Measurements from ENCODE around the gene TOX3. TPM values are rescaled to one million over a fixed set of nuclear protein-coding genes. Genes with fewer than 3 reads are reported as not detected.

The TOX3 gene
- total RNA-seq, 1 experiment from 2014 or later, result 20.2 TPM

DNA sequence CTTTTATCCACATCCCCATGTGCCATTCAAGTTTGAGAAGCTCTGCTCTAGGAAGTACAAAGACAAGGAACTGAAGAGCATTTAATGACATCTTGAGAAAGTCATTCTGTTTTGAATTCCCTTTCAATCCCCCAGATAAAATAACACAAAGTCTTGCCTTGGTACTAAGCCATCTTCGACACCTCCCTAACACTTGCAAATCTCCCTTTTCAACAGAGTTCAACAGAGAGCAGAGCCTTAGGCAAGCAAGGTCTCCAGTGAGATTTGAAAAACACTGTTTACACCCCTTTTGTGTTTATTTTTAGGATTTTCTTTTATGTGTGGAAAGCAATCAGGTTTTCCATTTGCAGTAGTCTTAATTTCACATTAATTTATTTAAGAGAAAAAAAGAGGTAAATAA, 13.6 kb downstream of the TOX3 start:
- Histone ChIP-seq H3K18ac (ENCODE audit: insufficient read length, low read depth, low read length) (no peak overlapping the region), H3K27me3 (ENCODE audit: insufficient read depth, low read length) (no peaks in the 10 kb centered on the region), H3K79me2 (ENCODE audit: insufficient read depth, low read length) (peaks cover 7% of the 10 kb centered on the region; the same call in 1 of the 2 replicates), H3K9me3 (ENCODE audit: control insufficient read depth, low read depth, low read length) (no peaks in the 10 kb centered on the region), H3K9ac (ENCODE audit: extremely low read depth, insufficient read length, low read length) (no peak overlapping the region), H4K20me1 (ENCODE audit: control insufficient read depth, insufficient read depth, insufficient read length) (no peaks in the 10 kb centered on the region), H2BK12ac (ENCODE audit: insufficient read length, low read depth, low read length) (no peak overlapping the region), H2BK5ac (ENCODE audit: insufficient read length, low read length) (no peak overlapping the region), H2BK15ac (ENCODE audit: low read depth, low read length) (no peak overlapping the region), H2BK120ac (ENCODE audit: low read depth, low read length, poor library complexity, severe bottlenecking) (no peak overlapping the region), H3K14ac (ENCODE audit: insufficient read depth, low read length) (no peak overlapping the region), H3K4me2 (ENCODE audit: insufficient read depth, insufficient read length, low read length) (no peak overlapping the region), H2AK5ac (ENCODE audit: insufficient read length, low read length) (no peak overlapping the region), H4K5ac (ENCODE audit: insufficient read length, low read depth, low read length) (no peak overlapping the region), H3K56ac (ENCODE audit: insufficient read length, low read depth, low read length) (no peak overlapping the region), H4K91ac (ENCODE audit: insufficient read length, low read depth, low read length) (no peak overlapping the region), H3K23me2 (ENCODE audit: insufficient read length, low read depth, low read length, poor library complexity, severe bottlenecking) (no peaks in the 10 kb centered on the region), H3K79me1 (ENCODE audit: insufficient read depth, low read depth, low read length, poor library complexity, severe bottlenecking) (peaks cover 6% of the 10 kb centered on the region), H3K27ac (ENCODE audit: insufficient read length, low read depth, low read length) (no peak overlapping the region), H2BK20ac (ENCODE audit: low read depth, low read length, poor library complexity, severe bottlenecking) (no peak overlapping the region), H4K8ac (replicated peaks; ENCODE audit: insufficient read length, low read depth, low read length) (no peak overlapping the region), H2AFZ (ENCODE audit: low read length) (no peak overlapping the region), H3T11ph (ENCODE audit: low read length) (no peak overlapping the region), H3K23ac (ENCODE audit: insufficient read length, low read depth, low read length) (no peak overlapping the region), H3K4me1 (ENCODE audit: insufficient read depth, low read length) (peaks cover 3% of the 10 kb centered on the region; the same call in 1 of the 2 replicates), H3K4ac (ENCODE audit: low read depth, low read length) (no peak overlapping the region)
- Mint-ChIP-seq H3K27me3 (ENCODE audit: low read depth) (no peaks in the 10 kb centered on the region), H3K9me3 (no peaks in the 10 kb centered on the region), H3K27ac (no peak overlapping the region), H3K36me3 (ENCODE audit: insufficient read depth in 1 of 3, low read depth in 3 of 3) (peaks cover 15 to 32% (median 15%) of the 10 kb centered on the region in 3 experiments; a peak in 6 of 7 replicates), H3K4me1 (peaks cover 14 to 32% of the 10 kb centered on the region in 2 experiments), H3K4me3 (no peak overlapping the region)
- DNase-seq, result no peak
- WGBS (ENCODE audit: extremely low coverage, insufficient read length, low lambda C conversion rate), result no CpG with 5 or more reads among the region's 1 CpG
- no peak for TF ChIP-seq CTCF (conservative IDR thresholded peaks at IDR 0.05)

All from H9 (cell line).